Measurements from ENCODE around the gene NIPAL4. TPM values are rescaled to one million over a fixed set of nuclear protein-coding genes. Genes with fewer than 3 reads are reported as not detected.

The NIPAL4 gene
- total RNA-seq, 1 donor from 2014 or later = not detected

- TF ChIP-seq EZH2phosphoT487 (IDR thresholded peaks at IDR 0.05) (no peak), CTCF (IDR thresholded peaks at IDR 0.05) (no peak), EZH2 (IDR thresholded peaks at IDR 0.05) (no peak)
- no peaks in the 10 kb centered on the region for H3K9me3 ChIP-seq (ENCODE audit: low read depth)
- H3K36me3 Mint-ChIP-seq = peaks cover 13% of the 10 kb centered on the region
- H3K4me3 Mint-ChIP-seq = no peak overlapping the region
- no peaks in the 10 kb centered on the region for H3K9me3 Mint-ChIP-seq
- H3K27ac Mint-ChIP-seq = no peak overlapping the region
- H3F3A ChIP-seq (ENCODE audit: low read depth) = no peaks in the 10 kb centered on the region
- H3K36me3 ChIP-seq = no peaks in the 10 kb centered on the region
- H3K27me3 Mint-ChIP-seq (ENCODE audit: insufficient read depth, low read depth) = no peaks in the 10 kb centered on the region
- no peak overlapping the region for H3K4me2 ChIP-seq
- no peak overlapping the region for H3K4me3 ChIP-seq
- H3K79me2 ChIP-seq (ENCODE audit: low read depth) = no peaks in the 10 kb centered on the region
- H3K4me1 Mint-ChIP-seq = no peaks in the 10 kb centered on the region
- no peak for DNase-seq (ENCODE audit: low spot score)
- H2AFZ ChIP-seq (replicated peaks) = no peak overlapping the region
- no peaks in the 10 kb centered on the region for H4K20me1 ChIP-seq (ENCODE audit: low read depth)
- no peak overlapping the region for H3K9ac ChIP-seq
- H3K27me3 ChIP-seq = no peaks in the 10 kb centered on the region
- no peaks in the 10 kb centered on the region for H3K4me1 ChIP-seq
- no peak overlapping the region for H3K27ac ChIP-seq
Measured at GRCh38 chr5:157504053-157504452, 44.0 kb downstream of the NIPAL4 start.

- peaks cover 19% of the 10 kb centered on the region for H3K36me3 Mint-ChIP-seq
- H3K9ac ChIP-seq = no peak overlapping the region
- H3K27ac Mint-ChIP-seq = no peak overlapping the region
- no peaks in the 10 kb centered on the region for H3K27me3 ChIP-seq
- no peaks in the 10 kb centered on the region for H3K4me1 Mint-ChIP-seq
- TF ChIP-seq EZH2phosphoT487 (IDR thresholded peaks at IDR 0.05) (no peak), CTCF (IDR thresholded peaks at IDR 0.05) (no peak), EZH2 (IDR thresholded peaks at IDR 0.05) (no peak)
- H3K4me1 ChIP-seq = no peaks in the 10 kb centered on the region
- H3K27me3 Mint-ChIP-seq (ENCODE audit: insufficient read depth, low read depth) = no peaks in the 10 kb centered on the region
- H3K9me3 Mint-ChIP-seq = no peaks in the 10 kb centered on the region
- H3K79me2 ChIP-seq (ENCODE audit: low read depth) = no peaks in the 10 kb centered on the region
- no peak overlapping the region for H2AFZ ChIP-seq (replicated peaks)
- H3K4me3 ChIP-seq = no peak overlapping the region
- H3K27ac ChIP-seq = no peak overlapping the region
- no peak overlapping the region for H3K4me2 ChIP-seq
- no peaks in the 10 kb centered on the region for H3K36me3 ChIP-seq
- H3F3A ChIP-seq (ENCODE audit: low read depth) = no peaks in the 10 kb centered on the region
- no peaks in the 10 kb centered on the region for H3K9me3 ChIP-seq (ENCODE audit: low read depth)
- DNase-seq (ENCODE audit: low spot score) = no peak
- no peaks in the 10 kb centered on the region for H4K20me1 ChIP-seq (ENCODE audit: low read depth)
- H3K4me3 Mint-ChIP-seq = no peak overlapping the region
Measured at GRCh38 chr5:157505496-157505895, 45.5 kb downstream of the NIPAL4 start.

GRCh38 chr5:157506066-157506590 lies 46.1 kb downstream of the NIPAL4 start:
- Histone ChIP-seq H3F3A (ENCODE audit: low read depth) (no peaks in the 10 kb centered on the region), H3K4me2 (no peak overlapping the region), H2AFZ (replicated peaks) (no peak overlapping the region), H3K27me3 (no peaks in the 10 kb centered on the region), H3K36me3 (no peaks in the 10 kb centered on the region), H3K27ac (no peak overlapping the region), H3K9ac (no peak overlapping the region), H3K4me1 (no peaks in the 10 kb centered on the region), H3K4me3 (no peak overlapping the region), H3K79me2 (ENCODE audit: low read depth) (no peaks in the 10 kb centered on the region), H3K9me3 (ENCODE audit: low read depth) (no peaks in the 10 kb centered on the region), H4K20me1 (ENCODE audit: low read depth) (no peaks in the 10 kb centered on the region)
- Mint-ChIP-seq H3K27ac (no peak overlapping the region), H3K9me3 (no peaks in the 10 kb centered on the region), H3K36me3 (peaks cover 15% of the 10 kb centered on the region), H3K4me3 (no peak overlapping the region), H3K27me3 (ENCODE audit: insufficient read depth, low read depth) (no peaks in the 10 kb centered on the region), H3K4me1 (no peaks in the 10 kb centered on the region)
- DNase-seq (ENCODE audit: low spot score) = no peak
- TF ChIP-seq EZH2phosphoT487 (IDR thresholded peaks at IDR 0.05) (no peak), CTCF (IDR thresholded peaks at IDR 0.05) (no peak), EZH2 (IDR thresholded peaks at IDR 0.05) (no peak)

Measured in neural progenitor cell (in vitro differentiated cells).